Lower leg skin (tissue), 3 donors: ENCODE data around the gene SHOX.

Source experiments
- POLR2A ChIP-seq, 2 donors: fragments of 450-650 bp; IDR thresholded peaks; one replicate each; pipeline ENCODE4 v1.6.1; 2016 to 2017; ENCODE audit warnings: antibody characterized with exemption in 2 of 2, mild to moderate bottlenecking in 1 of 2, moderate library complexity in 1 of 2
- TF ChIP-seq, protein P1 (sequence below), 3 donors: fragments of 450-650 bp; IDR thresholded peaks; one replicate each; pipeline ENCODE4 v1.5.1; 2016; ENCODE audit warnings: antibody characterized with exemption in 3 of 3, mild to moderate bottlenecking in 3 of 3, moderate library complexity in 2 of 3

DNA sequence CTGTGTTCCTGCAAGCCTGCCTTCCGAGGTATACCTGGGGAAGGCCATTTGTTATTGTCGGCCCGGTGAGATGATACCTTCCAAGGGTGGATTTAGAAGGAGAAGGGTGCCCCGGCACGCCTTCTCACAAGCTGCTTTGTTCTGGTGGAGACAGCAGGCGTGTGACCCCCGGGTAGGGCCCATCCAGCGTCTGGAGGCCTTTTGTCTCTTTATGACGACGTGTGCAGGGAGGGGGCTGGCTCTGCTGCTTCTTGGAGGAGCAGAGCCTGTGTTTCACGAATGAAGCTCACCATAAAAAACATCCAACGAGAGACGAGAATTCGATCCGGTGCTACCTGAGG is 45.3 kb downstream of the SHOX start:
- TF ChIP-seq, protein P1, sequence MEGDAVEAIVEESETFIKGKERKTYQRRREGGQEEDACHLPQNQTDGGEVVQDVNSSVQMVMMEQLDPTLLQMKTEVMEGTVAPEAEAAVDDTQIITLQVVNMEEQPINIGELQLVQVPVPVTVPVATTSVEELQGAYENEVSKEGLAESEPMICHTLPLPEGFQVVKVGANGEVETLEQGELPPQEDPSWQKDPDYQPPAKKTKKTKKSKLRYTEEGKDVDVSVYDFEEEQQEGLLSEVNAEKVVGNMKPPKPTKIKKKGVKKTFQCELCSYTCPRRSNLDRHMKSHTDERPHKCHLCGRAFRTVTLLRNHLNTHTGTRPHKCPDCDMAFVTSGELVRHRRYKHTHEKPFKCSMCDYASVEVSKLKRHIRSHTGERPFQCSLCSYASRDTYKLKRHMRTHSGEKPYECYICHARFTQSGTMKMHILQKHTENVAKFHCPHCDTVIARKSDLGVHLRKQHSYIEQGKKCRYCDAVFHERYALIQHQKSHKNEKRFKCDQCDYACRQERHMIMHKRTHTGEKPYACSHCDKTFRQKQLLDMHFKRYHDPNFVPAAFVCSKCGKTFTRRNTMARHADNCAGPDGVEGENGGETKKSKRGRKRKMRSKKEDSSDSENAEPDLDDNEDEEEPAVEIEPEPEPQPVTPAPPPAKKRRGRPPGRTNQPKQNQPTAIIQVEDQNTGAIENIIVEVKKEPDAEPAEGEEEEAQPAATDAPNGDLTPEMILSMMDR (IDR thresholded peaks at IDR 0.05), result no peak
- no peak for TF ChIP-seq POLR2A (IDR thresholded peaks at IDR 0.05)
